KMS-11 (cell line): ENCODE data around the gene ZNF516.

Source experiments
- H2AFZ ChIP-seq: fragments of 200-600 bp; sonication (generic); 2 replicates; pipeline ENCODE4 v1.6.1; 2016; ENCODE audit warnings: antibody characterized with exemption, mixed run types, low read depth
- H3K27ac ChIP-seq: fragments of 200-600 bp; sonication (generic); 2 replicates; pipeline ENCODE4 v1.6.1; 2016; ENCODE audit warnings: mild to moderate bottlenecking, mixed run types
- H3K27me3 ChIP-seq: fragments of 200-600 bp; sonication (generic); 2 replicates; pipeline ENCODE4 v1.6.1; 2017; ENCODE audit warnings: mild to moderate bottlenecking, low read depth, mixed run types, moderate library complexity; ENCODE audit not compliant: insufficient read depth
- H3K36me3 ChIP-seq: fragments of 200-600 bp; sonication (generic); 2 replicates; pipeline ENCODE4 v1.6.1; 2017; ENCODE audit warnings: mild to moderate bottlenecking, mixed run types; ENCODE audit not compliant: insufficient read depth
- H3K4me1 ChIP-seq: fragments of 200-600 bp; sonication (generic); 2 replicates; pipeline ENCODE4 v1.6.1; 2016; ENCODE audit warnings: mild to moderate bottlenecking, low read depth, mixed run types; ENCODE audit not compliant: poor library complexity, severe bottlenecking
- H3K4me2 ChIP-seq: fragments of 200-600 bp; sonication (generic); 2 replicates; pipeline ENCODE4 v1.7.0; 2016; ENCODE audit warnings: mild to moderate bottlenecking, mixed run types
- H3K4me3 ChIP-seq: fragments of 200-600 bp; sonication (generic); IDR thresholded peaks from 2 replicates; pipeline ENCODE4 v1.6.1; 2017; ENCODE audit warnings: low read depth, low read length, mixed read lengths; ENCODE audit not compliant: insufficient read depth
- H3K79me2 ChIP-seq: fragments of 200-600 bp; sonication (generic); 2 replicates; pipeline ENCODE4 v1.6.1; 2016; ENCODE audit warnings: low read depth, mixed run types; ENCODE audit not compliant: insufficient read depth
- H3K9ac ChIP-seq: fragments of 200-600 bp; sonication (generic); 2 replicates; pipeline ENCODE4 v1.6.1; 2016; ENCODE audit warnings: mild to moderate bottlenecking, mixed run types
- H4K20me1 ChIP-seq: fragments of 200-600 bp; sonication (generic); 2 replicates; pipeline ENCODE4 v1.6.1; 2016; ENCODE audit warnings: mild to moderate bottlenecking, mixed run types; ENCODE audit not compliant: insufficient read depth
- TF ChIP-seq, protein P1 (sequence below): fragments of 200-600 bp; sonication (generic); conservative IDR thresholded peaks from 2 replicates; pipeline ENCODE4 v1.6.1; 2017; ENCODE audit warnings: low read depth, mild to moderate bottlenecking, antibody characterized with exemption, low read length, moderate library complexity, mixed read lengths

The ZNF516 gene

DNA sequence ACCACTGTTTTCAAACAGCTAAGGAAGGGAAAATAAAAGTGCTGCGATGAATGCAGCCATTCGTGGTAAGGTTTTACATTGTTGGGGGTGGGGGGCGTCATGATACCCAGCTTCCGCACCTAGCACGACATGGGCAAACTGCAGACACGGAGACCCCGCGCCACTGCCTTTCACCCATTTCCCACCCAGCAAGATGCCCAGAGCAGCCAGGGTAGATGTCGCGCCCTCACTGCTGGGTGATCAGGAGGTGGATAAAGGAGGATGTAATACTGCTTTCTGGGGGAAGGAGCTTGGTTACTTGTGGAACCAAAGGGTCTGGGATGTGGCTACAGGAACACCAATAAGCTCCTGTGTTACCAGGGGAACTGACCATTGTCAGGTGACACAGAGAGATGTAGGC, 138.4 kb downstream of the ZNF516 start:
- H2AFZ ChIP-seq = no peak overlapping the region
- H3K79me2 ChIP-seq = no peaks in the 10 kb centered on the region
- no peak overlapping the region for H3K4me3 ChIP-seq
- H3K9ac ChIP-seq = no peak overlapping the region
- no peaks in the 10 kb centered on the region for H4K20me1 ChIP-seq
- TF ChIP-seq, protein P1, sequence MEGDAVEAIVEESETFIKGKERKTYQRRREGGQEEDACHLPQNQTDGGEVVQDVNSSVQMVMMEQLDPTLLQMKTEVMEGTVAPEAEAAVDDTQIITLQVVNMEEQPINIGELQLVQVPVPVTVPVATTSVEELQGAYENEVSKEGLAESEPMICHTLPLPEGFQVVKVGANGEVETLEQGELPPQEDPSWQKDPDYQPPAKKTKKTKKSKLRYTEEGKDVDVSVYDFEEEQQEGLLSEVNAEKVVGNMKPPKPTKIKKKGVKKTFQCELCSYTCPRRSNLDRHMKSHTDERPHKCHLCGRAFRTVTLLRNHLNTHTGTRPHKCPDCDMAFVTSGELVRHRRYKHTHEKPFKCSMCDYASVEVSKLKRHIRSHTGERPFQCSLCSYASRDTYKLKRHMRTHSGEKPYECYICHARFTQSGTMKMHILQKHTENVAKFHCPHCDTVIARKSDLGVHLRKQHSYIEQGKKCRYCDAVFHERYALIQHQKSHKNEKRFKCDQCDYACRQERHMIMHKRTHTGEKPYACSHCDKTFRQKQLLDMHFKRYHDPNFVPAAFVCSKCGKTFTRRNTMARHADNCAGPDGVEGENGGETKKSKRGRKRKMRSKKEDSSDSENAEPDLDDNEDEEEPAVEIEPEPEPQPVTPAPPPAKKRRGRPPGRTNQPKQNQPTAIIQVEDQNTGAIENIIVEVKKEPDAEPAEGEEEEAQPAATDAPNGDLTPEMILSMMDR = no peak
- no peaks in the 10 kb centered on the region for H3K4me1 ChIP-seq
- no peak overlapping the region for H3K27ac ChIP-seq
- H3K36me3 ChIP-seq = no peaks in the 10 kb centered on the region
- H3K4me2 ChIP-seq = no peak overlapping the region
- no peaks in the 10 kb centered on the region for H3K27me3 ChIP-seq

DNA sequence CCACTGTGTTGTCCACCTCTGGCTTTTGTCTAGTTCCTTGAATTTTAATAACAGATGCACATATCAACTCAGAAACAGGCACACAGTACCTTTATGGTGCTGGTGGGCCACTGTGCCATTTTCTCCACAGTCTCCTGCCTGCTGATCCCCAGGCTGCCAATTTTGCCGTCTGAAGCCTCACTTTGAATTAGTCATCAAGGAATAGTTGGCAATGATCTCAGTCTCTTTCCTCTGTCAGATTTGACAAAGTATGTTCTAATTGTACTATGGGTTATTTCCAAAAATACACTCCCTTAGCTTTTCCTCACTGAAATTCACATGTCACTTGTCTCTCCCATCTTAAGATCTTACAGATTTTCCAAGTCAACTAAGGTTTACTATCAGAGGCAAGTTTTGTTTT, 140.7 kb downstream of the ZNF516 start:
- no peaks in the 10 kb centered on the region for H3K36me3 ChIP-seq
- no peaks in the 10 kb centered on the region for H3K4me1 ChIP-seq
- H3K4me2 ChIP-seq = no peak overlapping the region
- H2AFZ ChIP-seq = no peak overlapping the region
- TF ChIP-seq, protein P1 = no peak
- no peak overlapping the region for H3K4me3 ChIP-seq
- no peak overlapping the region for H3K9ac ChIP-seq
- no peaks in the 10 kb centered on the region for H3K27me3 ChIP-seq
- no peaks in the 10 kb centered on the region for H4K20me1 ChIP-seq
- no peaks in the 10 kb centered on the region for H3K79me2 ChIP-seq
- no peak overlapping the region for H3K27ac ChIP-seq

DNA sequence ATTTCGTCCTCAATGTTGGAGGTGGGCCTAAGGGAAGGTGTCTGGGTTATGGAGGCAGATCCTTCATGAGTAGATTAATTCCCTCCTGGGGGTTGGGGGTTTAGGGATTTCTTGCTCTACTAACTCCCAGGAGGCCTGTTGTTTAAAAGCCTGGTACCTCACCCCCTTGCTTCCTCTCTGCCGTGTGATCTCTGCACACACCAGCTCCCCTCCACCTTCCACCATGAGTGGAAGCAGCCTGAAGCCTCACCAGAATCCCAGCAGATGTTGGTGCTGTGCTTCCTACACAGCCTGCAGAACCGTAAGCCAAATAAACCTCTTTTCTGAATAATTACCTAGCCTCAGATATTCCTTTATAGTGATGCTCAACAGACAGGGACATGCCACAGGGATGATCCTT, 141.5 kb downstream of the ZNF516 start:
- H2AFZ ChIP-seq = no peak overlapping the region

DNA sequence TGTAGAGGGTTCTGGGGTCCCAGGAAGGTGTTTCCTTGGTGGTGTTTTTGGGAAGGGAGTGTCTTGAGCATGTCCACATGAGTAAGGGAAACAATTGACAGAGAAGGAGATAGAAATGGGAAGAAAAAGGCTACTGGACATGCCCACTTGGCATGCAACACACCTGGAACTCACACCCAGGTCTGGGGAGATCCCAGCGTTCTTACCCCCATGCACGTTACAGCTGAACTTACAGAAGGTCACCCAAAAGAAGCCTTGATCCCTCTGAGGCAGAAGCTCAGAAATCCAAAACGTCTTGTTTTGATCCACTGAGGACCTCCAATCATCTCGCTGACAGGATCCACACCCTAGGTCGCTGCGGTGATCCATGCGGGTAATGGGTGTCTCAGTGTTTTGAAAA, 142.0 kb downstream of the ZNF516 start:
- H3K79me2 ChIP-seq = no peaks in the 10 kb centered on the region
- no peaks in the 10 kb centered on the region for H3K36me3 ChIP-seq
- no peak overlapping the region for H3K4me3 ChIP-seq
- TF ChIP-seq, protein P1 = no peak
- H3K9ac ChIP-seq = no peak overlapping the region
- no peak overlapping the region for H3K27ac ChIP-seq
- H3K4me2 ChIP-seq = no peak overlapping the region
- H4K20me1 ChIP-seq = no peaks in the 10 kb centered on the region
- H2AFZ ChIP-seq = no peak overlapping the region
- H3K4me1 ChIP-seq = no peaks in the 10 kb centered on the region
- no peaks in the 10 kb centered on the region for H3K27me3 ChIP-seq

More for the DNA sequence above, 141.5 kb downstream of the ZNF516 start:
- Histone ChIP-seq H3K4me2 (no peak overlapping the region), H4K20me1 (no peaks in the 10 kb centered on the region), H3K36me3 (no peaks in the 10 kb centered on the region), H3K27ac (no peak overlapping the region), H3K9ac (no peak overlapping the region), H3K79me2 (no peaks in the 10 kb centered on the region), H3K4me1 (no peaks in the 10 kb centered on the region), H3K27me3 (no peaks in the 10 kb centered on the region), H3K4me3 (no peak overlapping the region)
- TF ChIP-seq, protein P1 = no peak
